ENCODE data around the gene HOXC4. TPM values are rescaled to one million over a fixed set of nuclear protein-coding genes. Genes with fewer than 3 reads are reported as not detected.

HOXC4 gene
- polyA plus RNA-seq, 1 donor = 14.0 TPM

DNA sequence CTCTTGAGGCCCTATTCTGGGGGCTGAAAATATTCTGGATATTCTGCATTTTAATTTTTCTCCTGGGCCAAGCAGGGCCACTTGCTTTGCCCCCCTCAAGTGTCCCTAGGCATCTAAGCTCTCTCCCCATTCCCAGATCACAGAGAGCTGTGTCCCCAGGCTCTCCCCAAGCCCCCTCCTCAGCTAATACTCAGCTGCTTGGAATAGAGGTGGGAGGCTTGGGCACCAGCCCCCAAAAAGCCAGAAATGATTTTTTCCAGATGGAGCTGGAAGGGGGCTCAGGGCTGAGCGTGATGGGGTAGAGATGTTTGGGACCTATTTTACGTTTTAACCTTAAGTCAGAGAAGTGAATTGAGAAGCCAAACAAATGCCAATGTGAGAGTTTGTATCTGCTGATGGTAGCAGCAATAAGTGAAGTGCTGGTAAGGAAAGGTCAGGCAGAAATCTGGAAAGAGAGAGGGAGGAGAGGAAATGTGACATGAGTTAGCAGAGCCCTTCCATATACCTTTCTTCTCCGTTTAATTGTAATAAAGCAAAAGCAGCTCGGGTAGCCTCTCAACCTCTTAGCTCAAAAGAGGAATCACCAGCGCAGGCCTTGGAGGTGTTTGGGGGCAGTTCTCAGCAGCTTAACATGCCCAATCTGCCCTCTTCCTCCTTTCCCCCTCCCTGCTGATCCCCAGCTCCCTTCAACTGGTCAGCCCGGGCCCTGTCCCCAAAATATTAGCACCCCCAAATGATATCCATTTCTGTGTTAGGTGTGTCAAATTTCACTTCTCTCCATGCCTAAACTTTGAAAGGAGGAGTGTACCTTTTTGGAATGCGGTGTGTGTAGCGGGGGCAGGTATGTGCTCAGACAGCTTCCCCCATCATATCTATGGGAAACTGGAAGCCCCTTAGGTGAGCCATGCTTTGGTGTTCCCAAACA, 30.4 kb upstream of the HOXC4 start:
- whole genome bisulfite sequencing (ENCODE audit: insufficient coverage, low lambda C conversion rate) = 92% methylated on average over 2 of the region's 8 CpGs
- no peaks in the 10 kb centered on the region for H3K9me3 ChIP-seq (ENCODE audit: control insufficient read depth, low read depth, low read length)
- no peak overlapping the region for H3K4me3 ChIP-seq (ENCODE audit: low read length)
- H3K36me3 ChIP-seq (ENCODE audit: control insufficient read depth, insufficient read depth, low read length) = no peaks in the 10 kb centered on the region
- no peak for DNase-seq
- H3K27ac ChIP-seq (ENCODE audit: low read length) = peak overlapping the region; percentile 30
- H3K4me1 ChIP-seq (ENCODE audit: control insufficient read depth, insufficient read depth, low read length) = peaks cover 63% of the 10 kb centered on the region
- peaks cover 57% of the 10 kb centered on the region for H3K27me3 ChIP-seq (ENCODE audit: control insufficient read depth, insufficient read depth, low read length)

- H3K4me1 ChIP-seq (ENCODE audit: control insufficient read depth, insufficient read depth, low read length) = peaks cover 65% of the 10 kb centered on the region
- peak overlapping the region; percentile 30 for H3K27ac ChIP-seq (ENCODE audit: low read length)
- WGBS (ENCODE audit: insufficient coverage, low lambda C conversion rate) = no CpG with 5 or more reads among the region's 17 CpGs
- H3K36me3 ChIP-seq (ENCODE audit: control insufficient read depth, insufficient read depth, low read length) = no peaks in the 10 kb centered on the region
- no peaks in the 10 kb centered on the region for H3K9me3 ChIP-seq (ENCODE audit: control insufficient read depth, low read depth, low read length)
- no peak overlapping the region for H3K4me3 ChIP-seq (ENCODE audit: low read length)
- H3K27me3 ChIP-seq (ENCODE audit: control insufficient read depth, insufficient read depth, low read length) = peaks cover 57% of the 10 kb centered on the region
- DNase-seq = no peak
These were observed 29.5 kb upstream of the HOXC4 start for GRCh38 chr12:54024127-54024526.

GRCh38 chr12:54024581-54025305, 28.9 kb upstream of the HOXC4 start:
- no CpG with 5 or more reads among the region's 5 CpGs for whole genome bisulfite sequencing (ENCODE audit: insufficient coverage, low lambda C conversion rate)
- peaks cover 55% of the 10 kb centered on the region for H3K27me3 ChIP-seq (ENCODE audit: control insufficient read depth, insufficient read depth, low read length)

DNA sequence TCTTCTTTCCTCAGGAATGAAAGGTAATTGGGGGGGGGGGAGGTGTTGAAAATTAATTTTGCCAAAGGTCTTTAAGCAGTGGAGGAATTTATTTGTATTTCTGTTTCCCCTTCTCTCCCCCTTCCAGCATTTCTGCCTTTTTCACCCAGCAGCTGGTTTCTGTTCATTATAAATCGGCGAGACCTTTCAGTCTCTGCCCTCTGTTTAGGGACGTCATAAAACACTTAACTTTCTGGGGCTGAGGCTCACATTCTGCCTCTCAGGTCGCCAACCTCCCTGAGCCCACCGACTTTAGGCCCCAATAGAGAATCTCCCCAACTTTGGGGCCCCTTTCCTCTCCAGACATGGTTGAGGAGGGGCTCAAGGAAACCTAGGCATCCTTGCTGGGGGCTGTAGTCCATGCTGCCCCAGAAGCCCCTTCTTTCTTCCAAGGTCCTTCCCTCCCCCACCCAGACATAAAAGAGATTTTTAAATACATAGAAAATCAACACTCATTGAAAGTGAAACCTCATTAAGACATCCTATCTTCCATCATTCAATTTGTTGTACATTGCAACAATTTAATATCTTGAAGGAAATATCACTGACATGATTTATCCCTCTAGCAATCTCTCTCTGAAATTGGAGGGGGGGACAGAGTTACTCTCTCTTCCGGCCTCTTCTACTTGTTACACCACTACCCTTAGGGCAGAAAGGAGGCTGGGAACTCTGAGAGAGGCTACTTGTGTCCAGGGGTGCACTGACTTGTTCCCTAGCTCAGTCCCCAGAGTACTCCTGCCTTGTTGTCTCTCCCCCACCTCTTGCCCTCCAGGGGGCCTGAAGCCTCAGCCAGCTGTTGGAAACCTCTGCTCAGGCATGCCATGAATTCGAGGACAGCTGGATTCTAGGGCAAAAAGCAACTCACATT, 27.9 kb upstream of the HOXC4 start:
- Histone ChIP-seq H3K4me1 (ENCODE audit: control insufficient read depth, insufficient read depth, low read length) (peaks cover 57% of the 10 kb centered on the region), H3K4me3 (ENCODE audit: low read length) (no peak overlapping the region), H3K27me3 (ENCODE audit: control insufficient read depth, insufficient read depth, low read length) (peaks cover 55% of the 10 kb centered on the region), H3K9me3 (ENCODE audit: control insufficient read depth, low read depth, low read length) (peaks cover 7% of the 10 kb centered on the region), H3K36me3 (ENCODE audit: control insufficient read depth, insufficient read depth, low read length) (peaks cover 4% of the 10 kb centered on the region), H3K27ac (ENCODE audit: low read length) (peak overlapping the region; percentile 58)
- no CpG with 5 or more reads among the region's 7 CpGs for WGBS (ENCODE audit: insufficient coverage, low lambda C conversion rate)
- DNase-seq = no peak

More at GRCh38 chr12:54024581-54025305, 28.9 kb upstream of the HOXC4 start:
- H3K4me3 ChIP-seq (ENCODE audit: low read length) = no peak overlapping the region
- H3K4me1 ChIP-seq (ENCODE audit: control insufficient read depth, insufficient read depth, low read length) = peaks cover 60% of the 10 kb centered on the region
- peaks cover 2% of the 10 kb centered on the region for H3K36me3 ChIP-seq (ENCODE audit: control insufficient read depth, insufficient read depth, low read length)
- DNase-seq = no peak
- peak overlapping the region; percentile 58 for H3K27ac ChIP-seq (ENCODE audit: low read length)
- H3K9me3 ChIP-seq (ENCODE audit: control insufficient read depth, low read depth, low read length) = peaks cover 3% of the 10 kb centered on the region

- Histone ChIP-seq H3K4me3 (ENCODE audit: low read length) (no peak overlapping the region), H3K36me3 (ENCODE audit: control insufficient read depth, insufficient read depth, low read length) (peaks cover 10% of the 10 kb centered on the region), H3K9me3 (ENCODE audit: control insufficient read depth, low read depth, low read length) (peaks cover 12% of the 10 kb centered on the region), H3K4me1 (ENCODE audit: control insufficient read depth, insufficient read depth, low read length) (peaks cover 57% of the 10 kb centered on the region), H3K27me3 (ENCODE audit: control insufficient read depth, insufficient read depth, low read length) (peaks cover 59% of the 10 kb centered on the region), H3K27ac (ENCODE audit: low read length) (peak overlapping the region; percentile 58)
- no CpG with 5 or more reads among the region's 22 CpGs for WGBS (ENCODE audit: insufficient coverage, low lambda C conversion rate)
- peak in 1 of 2 donors; percentile 61 for DNase-seq
These were observed 26.8 kb upstream of the HOXC4 start for GRCh38 chr12:54026640-54027441.

- Histone ChIP-seq H3K27me3 (ENCODE audit: control insufficient read depth, insufficient read depth, low read length) (peaks cover 62% of the 10 kb centered on the region), H3K36me3 (ENCODE audit: control insufficient read depth, insufficient read depth, low read length) (peaks cover 10% of the 10 kb centered on the region)
These were observed 26.2 kb upstream of the HOXC4 start for GRCh38 chr12:54027442-54027786.

GRCh38 chr12:54028314-54029201, 25.1 kb upstream of the HOXC4 start, which contains the start of gene HOXC6:
Gene HOXC6, plus strand, starts transcription at chr12:54028440. Its CDS starts 82 bp downstream, at chr12:54028522.
- Histone ChIP-seq H3K27me3 (ENCODE audit: control insufficient read depth, insufficient read depth, low read length) (peaks cover 65% of the 10 kb centered on the region), H3K36me3 (ENCODE audit: control insufficient read depth, insufficient read depth, low read length) (peaks cover 10% of the 10 kb centered on the region), H3K4me3 (ENCODE audit: low read length) (peak within 1 kb of the TSS; percentile 44), H3K9me3 (ENCODE audit: control insufficient read depth, low read depth, low read length) (peaks cover 14% of the 10 kb centered on the region), H3K27ac (ENCODE audit: low read length) (peak within 1 kb of the TSS; percentile 58), H3K4me1 (ENCODE audit: control insufficient read depth, insufficient read depth, low read length) (peaks cover 57% of the 10 kb centered on the region)
- DNase-seq = peak in 1 of 2 donors; percentile 83
- no CpG with 5 or more reads among the region's 36 CpGs for WGBS (ENCODE audit: insufficient coverage, low lambda C conversion rate)

More at GRCh38 chr12:54027442-54027786, 26.2 kb upstream of the HOXC4 start:
- Histone ChIP-seq H3K4me1 (ENCODE audit: control insufficient read depth, insufficient read depth, low read length) (peaks cover 57% of the 10 kb centered on the region), H3K9me3 (ENCODE audit: control insufficient read depth, low read depth, low read length) (peaks cover 12% of the 10 kb centered on the region), H3K27ac (ENCODE audit: low read length) (peak overlapping the region; percentile 58), H3K4me3 (ENCODE audit: low read length) (no peak overlapping the region)
- WGBS (ENCODE audit: insufficient coverage, low lambda C conversion rate) = 41% methylated on average over 2 of the region's 3 CpGs
- no peak for DNase-seq

DNA sequence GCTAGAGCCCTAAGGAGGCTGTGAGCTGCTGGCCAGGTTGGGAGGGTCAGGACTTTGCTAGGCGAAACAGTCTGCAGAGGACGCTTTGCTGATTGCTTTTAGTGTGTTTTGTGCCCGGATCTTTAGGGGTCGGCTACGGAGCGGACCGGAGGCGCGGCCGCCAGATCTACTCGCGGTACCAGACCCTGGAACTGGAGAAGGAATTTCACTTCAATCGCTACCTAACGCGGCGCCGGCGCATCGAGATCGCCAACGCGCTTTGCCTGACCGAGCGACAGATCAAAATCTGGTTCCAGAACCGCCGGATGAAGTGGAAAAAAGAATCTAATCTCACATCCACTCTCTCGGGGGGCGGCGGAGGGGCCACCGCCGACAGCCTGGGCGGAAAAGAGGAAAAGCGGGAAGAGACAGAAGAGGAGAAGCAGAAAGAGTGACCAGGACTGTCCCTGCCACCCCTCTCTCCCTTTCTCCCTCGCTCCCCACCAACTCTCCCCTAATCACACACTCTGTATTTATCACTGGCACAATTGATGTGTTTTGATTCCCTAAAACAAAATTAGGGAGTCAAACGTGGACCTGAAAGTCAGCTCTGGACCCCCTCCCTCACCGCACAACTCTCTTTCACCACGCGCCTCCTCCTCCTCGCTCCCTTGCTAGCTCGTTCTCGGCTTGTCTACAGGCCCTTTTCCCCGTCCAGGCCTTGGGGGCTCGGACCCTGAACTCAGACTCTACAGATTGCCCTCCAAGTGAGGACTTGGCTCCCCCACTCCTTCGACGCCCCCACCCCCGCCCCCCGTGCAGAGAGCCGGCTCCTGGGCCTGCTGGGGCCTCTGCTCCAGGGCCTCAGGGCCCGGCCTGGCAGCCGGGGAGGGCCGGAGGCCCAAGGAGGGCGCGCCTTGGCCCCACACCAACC, 23.9 kb upstream of the HOXC4 start:
- DNase-seq = no peak
- Histone ChIP-seq H3K27ac (ENCODE audit: low read length) (peak overlapping the region; percentile 72), H3K9me3 (ENCODE audit: control insufficient read depth, low read depth, low read length) (peaks cover 20% of the 10 kb centered on the region), H3K27me3 (ENCODE audit: control insufficient read depth, insufficient read depth, low read length) (peaks cover 65% of the 10 kb centered on the region), H3K4me3 (ENCODE audit: low read length) (peak overlapping the region; percentile 44), H3K36me3 (ENCODE audit: control insufficient read depth, insufficient read depth, low read length) (peaks cover 10% of the 10 kb centered on the region), H3K4me1 (ENCODE audit: control insufficient read depth, insufficient read depth, low read length) (peaks cover 63% of the 10 kb centered on the region)
- 100% methylated on average over 5 of the region's 53 CpGs for WGBS (ENCODE audit: insufficient coverage, low lambda C conversion rate)

Data from large intestine (tissue), 3 donors.